SK-N-SH treated with all-trans-retinoic acid at 6 μM for 48 hours (cell line): ENCODE measurements around the gene TFEB.

Source experiments
- ATAC-seq: fragments of 200-7000 bp; cut with Tn5 transposase; 3 replicates; pipeline ENCODE4 v1.9.1; 2020; ENCODE audit warnings: mild to moderate bottlenecking, moderate library complexity
- ARNTL ChIP-seq: fragments of 450-650 bp; formaldehyde crosslinking; IDR thresholded peaks from 2 replicates; pipeline ENCODE4 v1.5.0; 2020; ENCODE audit warnings: low read depth, mild to moderate bottlenecking, moderate library complexity, borderline replicate concordance
- BACH2 ChIP-seq: fragments of 250-450 bp; sonication (Bioruptor Pico); IDR thresholded peaks from 2 replicates; pipeline ENCODE4 v1.9.0; 2021; ENCODE audit warnings: mild to moderate bottlenecking, borderline replicate concordance
- CREB5 ChIP-seq: fragments of 250-450 bp; sonication (Bioruptor Pico); IDR thresholded peaks from 2 replicates; pipeline ENCODE4 v1.5.1; 2020; ENCODE audit warnings: low read depth, mild to moderate bottlenecking, moderate library complexity
- CSDC2 ChIP-seq: fragments of 250-450 bp; sonication (Bioruptor Pico); IDR thresholded peaks from 2 replicates; pipeline ENCODE4 v1.5.0; 2020; ENCODE audit warnings: mild to moderate bottlenecking, moderate library complexity
- CSRNP3 ChIP-seq: fragments of 250-450 bp; sonication (Bioruptor Pico); IDR thresholded peaks from 2 replicates; pipeline ENCODE4 v1.5.1; 2021; ENCODE audit warnings: mild to moderate bottlenecking, moderate library complexity
- ESRRG ChIP-seq: fragments of 250-450 bp; sonication (Bioruptor Pico); IDR thresholded peaks from 2 replicates; pipeline ENCODE4 v1.6.1; 2021; ENCODE audit warnings: mild to moderate bottlenecking
- GLIS3 ChIP-seq: fragments of 250-450 bp; sonication (Bioruptor Pico); IDR thresholded peaks from 2 replicates; pipeline ENCODE4 v1.5.0; 2020; ENCODE audit warnings: mild to moderate bottlenecking, moderate library complexity
- ISL1 ChIP-seq: fragments of 250-450 bp; sonication (Bioruptor Pico); IDR thresholded peaks from 2 replicates; pipeline ENCODE4 v2.1.2; 2022; ENCODE audit warnings: mild to moderate bottlenecking, moderate library complexity
- OSR1 ChIP-seq: fragments of 250-450 bp; sonication (Bioruptor Pico); IDR thresholded peaks from 2 replicates; pipeline ENCODE4 v1.8.0; 2022; ENCODE audit warnings: moderate library complexity, mild to moderate bottlenecking, inconsistent platforms
- PATZ1 ChIP-seq: fragments of 250-450 bp; sonication (Bioruptor Pico); IDR thresholded peaks from 2 replicates; pipeline ENCODE4 v1.8.0; 2020; ENCODE audit warnings: mild to moderate bottlenecking, moderate library complexity, borderline replicate concordance
- POU6F1 ChIP-seq: fragments of 250-450 bp; sonication (Bioruptor Pico); IDR thresholded peaks from 2 replicates; pipeline ENCODE4 v1.8.0; 2021; ENCODE audit warnings: low read depth, mild to moderate bottlenecking, moderate library complexity, borderline replicate concordance
- PPARA ChIP-seq: fragments of 250-450 bp; sonication (Bioruptor Pico); IDR thresholded peaks from 2 replicates; pipeline ENCODE4 v1.5.0; 2020; ENCODE audit warnings: mild to moderate bottlenecking, borderline replicate concordance
- RARB ChIP-seq: fragments of 250-450 bp; sonication (Bioruptor Pico); IDR thresholded peaks from 2 replicates; pipeline ENCODE4 v1.8.0; 2021; ENCODE audit warnings: mild to moderate bottlenecking, moderate library complexity
- SNAI2 ChIP-seq: fragments of 250-450 bp; sonication (Bioruptor Pico); IDR thresholded peaks from 2 replicates; pipeline ENCODE4 v1.5.0; 2020; ENCODE audit warnings: mild to moderate bottlenecking, moderate library complexity
- TCF4 ChIP-seq: fragments of 250-450 bp; sonication (Bioruptor Pico); IDR thresholded peaks from 2 replicates; pipeline ENCODE4 v1.8.0; 2021; ENCODE audit warnings: mild to moderate bottlenecking, moderate library complexity, borderline replicate concordance
- TOX ChIP-seq: fragments of 250-450 bp; sonication (Bioruptor Pico); IDR thresholded peaks from 2 replicates; pipeline ENCODE4 v1.8.0; 2021; ENCODE audit warnings: mild to moderate bottlenecking, moderate library complexity, borderline replicate concordance
- TSHZ2 ChIP-seq: fragments of 250-450 bp; sonication (Bioruptor Pico); IDR thresholded peaks from 2 replicates; pipeline ENCODE4 v1.5.0; 2020; ENCODE audit warnings: mild to moderate bottlenecking, moderate library complexity
- ZFP3 ChIP-seq: fragments of 250-450 bp; sonication (Bioruptor Pico); IDR thresholded peaks from 2 replicates; pipeline ENCODE4 v1.5.0; 2020; ENCODE audit warnings: mild to moderate bottlenecking, moderate library complexity
- ZFP30 ChIP-seq: fragments of 450-650 bp; formaldehyde crosslinking; IDR thresholded peaks from 2 replicates; pipeline ENCODE4 v1.5.0; 2022; ENCODE audit warnings: mild to moderate bottlenecking, moderate library complexity
- ZNF565 ChIP-seq: fragments of 450-650 bp; formaldehyde crosslinking; conservative IDR thresholded peaks from 2 replicates; pipeline ENCODE4 v1.5.0; 2020; ENCODE audit warnings: low read depth, mild to moderate bottlenecking, moderate library complexity
- ZNF70 ChIP-seq: fragments of 450-650 bp; formaldehyde crosslinking; IDR thresholded peaks from 2 replicates; pipeline ENCODE4 v1.5.0; 2020; ENCODE audit warnings: mild to moderate bottlenecking, moderate library complexity
- ZNF8 ChIP-seq: fragments of 450-650 bp; formaldehyde crosslinking; IDR thresholded peaks from 2 replicates; pipeline ENCODE4 v1.5.0; 2020; ENCODE audit warnings: mild to moderate bottlenecking, moderate library complexity

The TFEB gene

GRCh38 chr6:41757931-41758640 is 22.7 kb upstream of the TFEB start (continued):
- TF ChIP-seq RARB, result no peak
- no peak for TF ChIP-seq CSDC2 (CRISPR knock-in tag)

- TF ChIP-seq ESRRG (CRISPR knock-in tag), result no peak
- no peak for TF ChIP-seq ZNF565 (CRISPR knock-in tag)
- no peak for TF ChIP-seq ZFP30 (CRISPR knock-in tag)
- no peak for TF ChIP-seq CREB5 (CRISPR knock-in tag)
- TF ChIP-seq TOX, result no peak
- TF ChIP-seq TSHZ2, result no peak
- no peak for TF ChIP-seq PPARA (CRISPR knock-in tag)
- no peak for TF ChIP-seq TCF4 (CRISPR knock-in tag)
- TF ChIP-seq POU6F1 (CRISPR knock-in tag), result no peak
- no peak for TF ChIP-seq PATZ1 (CRISPR knock-in tag)
- TF ChIP-seq ZNF70 (CRISPR knock-in tag), result no peak
- TF ChIP-seq GLIS3 (CRISPR knock-in tag), result no peak
- TF ChIP-seq OSR1 (CRISPR knock-in tag), result no peak
- no peak for TF ChIP-seq ZFP3 (CRISPR knock-in tag)
- TF ChIP-seq ZNF8 (CRISPR knock-in tag), result no peak
- no peak for TF ChIP-seq ISL1 (CRISPR knock-in tag)
- TF ChIP-seq ARNTL (CRISPR knock-in tag), result no peak
- TF ChIP-seq BACH2 (CRISPR knock-in tag), result no peak
- no peak for TF ChIP-seq CSRNP3 (CRISPR knock-in tag)
- no peak for TF ChIP-seq CSDC2 (CRISPR knock-in tag)
- ATAC-seq, result no peak
These were observed 21.9 kb upstream of the TFEB start for GRCh38 chr6:41757271-41757670.

- no peak for ATAC-seq
- TF ChIP-seq SNAI2 (no peak), POU6F1 (CRISPR knock-in tag) (no peak), TSHZ2 (no peak), ZFP30 (CRISPR knock-in tag) (no peak), CSDC2 (CRISPR knock-in tag) (no peak), ISL1 (CRISPR knock-in tag) (no peak), CSRNP3 (CRISPR knock-in tag) (no peak)
These were observed 20.9 kb upstream of the TFEB start for GRCh38 chr6:41756354-41756753.
